Regular cardiac myocyte (primary cell): ENCODE data around the gene TDP2. TPM values are rescaled to one million over a fixed set of nuclear protein-coding genes. Genes with fewer than 3 reads are reported as not detected.

Source experiments
- total RNA-seq: library from RNA; depleted of rRNA; stranded (reverse); fragments of >200 nt; gene quantifications from 2 replicates; pipeline ENCODE4 v1.2.3, GENCODE V29; 2014

The TDP2 gene, protein sequence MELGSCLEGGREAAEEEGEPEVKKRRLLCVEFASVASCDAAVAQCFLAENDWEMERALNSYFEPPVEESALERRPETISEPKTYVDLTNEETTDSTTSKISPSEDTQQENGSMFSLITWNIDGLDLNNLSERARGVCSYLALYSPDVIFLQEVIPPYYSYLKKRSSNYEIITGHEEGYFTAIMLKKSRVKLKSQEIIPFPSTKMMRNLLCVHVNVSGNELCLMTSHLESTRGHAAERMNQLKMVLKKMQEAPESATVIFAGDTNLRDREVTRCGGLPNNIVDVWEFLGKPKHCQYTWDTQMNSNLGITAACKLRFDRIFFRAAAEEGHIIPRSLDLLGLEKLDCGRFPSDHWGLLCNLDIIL
- total RNA-seq: 26.5 and 29.5 TPM in 2 replicates

GRCh38 chr6:24666641-24667377 lies at the start of gene TDP2, which contains the start of gene ACOT13:
TDP2 (minus strand) TSS chr6:24666899; CDS start chr6:24666862, 37 bp downstream.
ACOT13 (plus strand) TSS chr6:24667077; CDS start chr6:24667264, 187 bp downstream.

Other genes with a start within 250 kb of the TDP2 start
- gene GPLD1, start 177.3 kb downstream of the TDP2 start, total RNA-seq: 0.28 and 0.38 TPM in 2 replicates
- 0.96 and 1.7 TPM in 2 replicates for gene ALDH5A1, start 171.9 kb downstream of the TDP2 start, total RNA-seq
- under 0.01 TPM in 1 of 2 replicates, not detected in the other for gene KIAA0319, start 20.7 kb downstream of the TDP2 start, total RNA-seq
- 5.4 and 6.7 TPM in 2 replicates for gene ACOT13, start 178 bp upstream of the TDP2 start, total RNA-seq
- 87.9 and 119 TPM in 2 replicates for gene C6orf62, start 52.3 kb upstream of the TDP2 start, total RNA-seq
- gene GMNN, start 108.0 kb upstream of the TDP2 start, total RNA-seq: 14.7 and 46.0 TPM in 2 replicates
- gene ARMH2, start 132.0 kb upstream of the TDP2 start, total RNA-seq: not detected in 2 replicates